HEK293 (cell line): ENCODE measurements around the gene MBNL3.

Experiments used
- ATF2 ChIP-seq: fragments of 450-650 bp; formaldehyde crosslinking; IDR thresholded peaks from 2 replicates; pipeline ENCODE4 v1.5.1; 2016; ENCODE audit warnings: missing biosample characterization, missing genetic modification characterization, low read depth
- CTCF ChIP-seq: fragments of 450-650 bp; formaldehyde crosslinking; IDR thresholded peaks from 2 replicates; pipeline ENCODE4 v1.5.1; 2016; ENCODE audit warnings: missing biosample characterization, missing genetic modification characterization
- GLIS1 ChIP-seq: fragments of 450-650 bp; formaldehyde crosslinking; IDR thresholded peaks from 2 replicates; pipeline ENCODE4 v1.5.1; 2016; ENCODE audit warnings: missing biosample characterization, missing genetic modification characterization
- KLF16 ChIP-seq: fragments of 450-650 bp; formaldehyde crosslinking; IDR thresholded peaks from 2 replicates; pipeline ENCODE4 v1.5.1; 2017; ENCODE audit warnings: missing biosample characterization, missing genetic modification characterization
- ZBTB49 ChIP-seq: fragments of 450-650 bp; formaldehyde crosslinking; IDR thresholded peaks from 2 replicates; pipeline ENCODE4 v1.5.1; 2016; ENCODE audit warnings: missing biosample characterization, missing genetic modification characterization, low read depth
- ZNF114 ChIP-seq: fragments of 450-650 bp; formaldehyde crosslinking; IDR thresholded peaks from 2 replicates; pipeline ENCODE4 v1.5.0; 2017; ENCODE audit warnings: missing biosample characterization, missing genetic modification characterization
- ZNF16 ChIP-seq: fragments of 450-650 bp; formaldehyde crosslinking; IDR thresholded peaks from 2 replicates; pipeline ENCODE4 v1.5.1; 2016; ENCODE audit warnings: low read depth, missing biosample characterization, missing genetic modification characterization
- ZNF311 ChIP-seq: fragments of 450-650 bp; formaldehyde crosslinking; IDR thresholded peaks from 2 replicates; pipeline ENCODE4 v1.5.1; 2017; ENCODE audit warnings: missing biosample characterization, missing genetic modification characterization, borderline replicate concordance
- ZNF513 ChIP-seq: fragments of 450-650 bp; IDR thresholded peaks from 2 replicates; pipeline ENCODE4 v1.5.1; 2018; ENCODE audit warnings: missing biosample characterization, missing genetic modification characterization
- ZNF623 ChIP-seq: fragments of 450-650 bp; formaldehyde crosslinking; IDR thresholded peaks from 2 replicates; pipeline ENCODE4 v1.5.1; 2016; ENCODE audit warnings: missing biosample characterization, missing genetic modification characterization
- ZNF654 ChIP-seq: fragments of 450-650 bp; formaldehyde crosslinking; IDR thresholded peaks from 2 replicates; pipeline ENCODE4 v1.5.1; 2016; ENCODE audit warnings: low read depth, missing biosample characterization, missing genetic modification characterization
- ZNF830 ChIP-seq: fragments of 450-650 bp; IDR thresholded peaks from 2 replicates; pipeline ENCODE4 v1.5.0; 2018; ENCODE audit warnings: missing biosample characterization, missing genetic modification characterization, low read depth, mild to moderate bottlenecking, moderate library complexity
- ZNF837 ChIP-seq: fragments of 450-650 bp; formaldehyde crosslinking; IDR thresholded peaks from 2 replicates; pipeline ENCODE4 v1.5.1; 2016; ENCODE audit warnings: missing biosample characterization, missing genetic modification characterization

GRCh38 chrX:132415012-132415411, 73.8 kb downstream of the MBNL3 start:
- TF ChIP-seq GLIS1, result no peak
- TF ChIP-seq ZNF16, result no peak
- no peak for TF ChIP-seq CTCF (tag by site-specific recombination)
- no peak for TF ChIP-seq ZNF837
- no peak for TF ChIP-seq ZBTB49
- TF ChIP-seq ZNF114 (tag by site-specific recombination), result no peak
- TF ChIP-seq ATF2, result no peak
- no peak for TF ChIP-seq ZNF623 (tag by site-specific recombination)
- TF ChIP-seq KLF16, result no peak
- no peak for TF ChIP-seq ZNF513 (tag by site-specific recombination)
- TF ChIP-seq ZNF830 (tag by site-specific recombination), result no peak
- no peak for TF ChIP-seq ZNF311 (tag by site-specific recombination)
- no peak for TF ChIP-seq ZNF654 (tag by site-specific recombination)
